Activated CD4-positive, alpha-beta T cell treated with anti-CD3 and anti-CD28 coated beads, Interleukin-2, amount 10 ng/mL, durations not matched to agents 24 days and 14 days (primary cell): ENCODE data around the gene TSSK2. TPM values are rescaled to one million over a fixed set of nuclear protein-coding genes. Genes with fewer than 3 reads are reported as not detected.

ENCODE experiments used
- DNase-seq: peaks from one replicate; pipeline ENCODE4 v3.0.0; 2022
- H3K27ac Mint-ChIP-seq: one replicate; pipeline ENCODE4 v1.8.0; 2022; ENCODE audit warnings: mild to moderate bottlenecking, mixed read lengths
- H3K27me3 Mint-ChIP-seq: one replicate; pipeline ENCODE4 v1.8.0; 2022; ENCODE audit warnings: mixed read lengths
- H3K36me3 Mint-ChIP-seq: one replicate; pipeline ENCODE4 v1.8.0; 2022; ENCODE audit warnings: low read depth, mild to moderate bottlenecking, mixed read lengths
- H3K4me1 Mint-ChIP-seq: one replicate; pipeline ENCODE4 v1.8.0; 2021; ENCODE audit warnings: mixed read lengths
- H3K4me3 Mint-ChIP-seq: one replicate; pipeline ENCODE4 v1.8.0; 2022; ENCODE audit warnings: mild to moderate bottlenecking, moderate library complexity, mixed read lengths
- H3K9me3 Mint-ChIP-seq: one replicate; pipeline ENCODE4 v1.8.0; 2021; ENCODE audit warnings: mixed read lengths
- intact Hi-C: fragments of 100-400 bp; cut with micrococcal nuclease; formaldehyde crosslinking; loops from one replicate; pipeline ENCODE4 v1.15.1; 2023
- total RNA-seq: library from RNA; stranded (reverse); gene quantifications from 2 replicates; pipeline ENCODE4 v1.2.3, GENCODE V29; 2022

The TSSK2 gene
- total RNA-seq, 1 donor from 2014 or later: not detected

DNA sequence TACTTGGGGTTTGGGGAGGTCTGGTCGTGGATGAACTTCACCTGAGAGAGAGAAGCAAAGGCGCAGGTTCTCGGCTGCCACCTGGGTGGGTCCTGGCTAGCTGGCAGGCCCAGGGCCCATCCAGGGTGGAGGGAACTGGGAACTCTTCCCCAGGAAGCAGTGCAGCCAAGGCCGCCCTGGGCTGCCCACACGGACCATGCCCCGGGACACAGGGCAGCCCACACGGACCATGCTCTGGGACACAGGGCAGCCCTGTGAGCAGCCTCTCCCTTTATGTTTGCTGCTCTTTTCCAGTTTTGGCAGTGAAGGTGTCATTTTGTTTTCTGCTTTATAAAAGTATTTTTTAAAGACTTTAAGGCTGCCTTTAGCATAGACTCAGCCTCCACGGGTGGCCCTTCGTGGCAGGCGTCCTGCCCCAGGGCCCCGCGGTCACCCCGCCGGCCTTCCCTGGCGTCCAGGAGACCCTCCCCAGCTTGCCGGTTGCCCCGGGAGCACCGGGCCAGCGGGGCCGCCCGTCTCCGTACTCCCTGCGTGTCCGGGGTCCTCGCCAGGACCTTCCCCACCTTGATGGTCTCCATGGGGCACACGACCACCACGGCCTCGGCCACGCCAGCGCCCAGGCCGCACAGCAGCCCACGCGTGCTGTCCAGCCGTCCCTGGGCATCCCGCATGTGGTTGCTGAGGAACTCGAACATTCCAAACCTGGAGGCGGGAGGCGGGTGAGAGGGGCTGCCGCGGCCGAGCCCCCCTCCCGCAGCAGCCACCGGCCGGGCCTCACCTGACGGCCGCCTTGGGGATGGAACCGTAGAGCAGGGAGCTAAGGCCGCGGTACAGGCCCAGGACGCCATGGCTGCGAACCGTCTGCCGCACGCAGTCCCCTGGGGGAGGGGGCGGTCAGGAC, 46.3 kb downstream of the TSSK2 start:
- intact Hi-C loops: loop anchor here (1.0 to 5.0 kb wide), 3 partner anchors 55 to 302 kb away; partner anchors contain the start of genes CDC45, DGCR2, HIRA and MRPL40
- peak; percentile 57 for DNase-seq
- peaks cover 33% of the 10 kb centered on the region for H3K4me1 Mint-ChIP-seq
- H3K4me3 Mint-ChIP-seq: peak overlapping the region; percentile 72
- H3K27ac Mint-ChIP-seq: no peak overlapping the region
- H3K36me3 Mint-ChIP-seq: peaks cover 7% of the 10 kb centered on the region
- H3K27me3 Mint-ChIP-seq: no peaks in the 10 kb centered on the region
- H3K9me3 Mint-ChIP-seq: no peaks in the 10 kb centered on the region

DNA sequence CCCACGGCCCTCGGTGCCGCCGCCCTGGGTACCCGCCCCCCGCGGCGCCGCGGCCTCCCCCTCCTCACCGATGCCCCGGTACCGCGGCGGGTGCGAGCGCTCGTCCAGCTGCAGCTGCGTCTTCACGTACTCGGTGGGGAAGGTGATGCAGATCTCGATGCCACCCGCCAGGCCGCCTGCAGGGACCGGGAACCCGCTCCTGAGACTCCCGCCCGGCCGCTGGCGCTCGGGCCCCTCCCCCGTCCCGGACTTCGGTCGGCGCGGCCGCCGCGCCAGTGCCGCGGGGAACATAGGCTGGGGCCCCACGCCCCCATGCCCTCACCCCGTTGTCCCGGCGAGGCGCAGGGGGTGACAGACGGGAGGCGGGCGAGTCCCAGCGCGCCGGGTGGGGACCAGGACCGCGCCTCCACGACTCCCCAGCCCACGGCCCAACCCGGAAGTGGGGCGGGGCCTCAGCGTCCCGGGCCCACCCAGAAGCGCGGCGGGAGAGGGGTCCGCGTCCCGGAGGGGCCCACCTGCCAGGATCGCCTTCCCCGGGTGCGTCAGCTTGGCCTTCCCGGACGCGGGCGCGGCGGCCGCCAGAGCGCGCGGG, 47.1 kb downstream of the TSSK2 start:
- peaks cover 5% of the 10 kb centered on the region for H3K36me3 Mint-ChIP-seq

DNA sequence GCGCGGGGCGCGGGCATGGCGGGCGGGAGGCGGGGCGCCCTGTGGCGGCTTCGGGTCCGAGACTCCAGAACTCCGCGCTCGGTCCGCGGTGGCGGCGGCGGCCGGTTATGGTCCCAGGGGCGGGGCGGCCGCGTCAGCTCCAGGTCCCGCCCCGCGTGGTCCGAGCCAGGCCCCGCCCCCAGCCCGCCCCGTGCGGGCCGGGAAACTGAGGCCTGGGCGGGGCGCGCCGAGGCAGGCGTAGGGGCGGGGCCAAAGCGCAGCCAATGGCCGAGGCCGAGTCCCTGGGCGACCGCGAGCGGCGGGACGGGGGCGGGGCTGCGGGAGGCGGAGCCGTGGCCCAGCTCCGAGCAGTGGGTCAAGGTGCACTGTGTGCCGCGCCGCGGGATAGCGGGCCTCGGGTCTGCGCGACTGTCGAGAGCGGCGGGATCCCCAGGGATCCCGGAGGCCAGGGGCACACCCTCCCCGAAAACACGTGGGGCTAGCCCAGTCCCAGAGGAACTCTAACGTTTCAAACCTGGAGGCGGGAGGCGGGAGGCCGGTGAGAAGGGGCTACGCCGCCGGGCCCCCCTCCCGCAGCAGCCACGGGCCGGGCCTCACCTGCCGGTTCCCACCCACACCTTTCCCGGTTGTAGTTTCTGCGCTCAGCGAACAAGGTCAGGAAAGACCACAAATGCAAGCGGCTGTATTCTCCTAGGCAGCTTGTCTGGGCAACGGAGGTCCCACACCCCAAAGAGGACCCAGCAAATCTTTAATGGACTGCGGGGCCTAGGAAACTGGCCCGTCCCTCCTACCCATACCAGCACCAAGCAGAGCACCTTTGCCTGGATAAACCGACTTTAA, 47.8 kb downstream of the TSSK2 start, which contains the start of gene SLC25A1:
Gene SLC25A1, minus strand, starts transcription at position 80 of the 840 bp plus-strand sequence. Its CDS starts 63 bp downstream, at position 17.
- peak; percentile 97 for DNase-seq
- no peaks in the 10 kb centered on the region for H3K27me3 Mint-ChIP-seq
- peak within 1 kb of the TSS; percentile 70 for H3K27ac Mint-ChIP-seq
- H3K36me3 Mint-ChIP-seq: peaks cover 1% of the 10 kb centered on the region
- peaks cover 23% of the 10 kb centered on the region for H3K4me1 Mint-ChIP-seq
- intact Hi-C loops: loop anchor here (1.0 to 5.0 kb wide), 6 partner anchors 35 to 300 kb away; partner anchors contain the start of genes CDC45, CLTCL1, DGCR2 and ESS2
- peak within 1 kb of the TSS; percentile 83 for H3K4me3 Mint-ChIP-seq
- H3K9me3 Mint-ChIP-seq: no peaks in the 10 kb centered on the region

More for the DNA sequence above, 47.1 kb downstream of the TSSK2 start:
- H3K27ac Mint-ChIP-seq: no peak overlapping the region
- no peaks in the 10 kb centered on the region for H3K9me3 Mint-ChIP-seq
- peak overlapping the region; percentile 72 for H3K4me3 Mint-ChIP-seq
- intact Hi-C loops: loop anchor here (1.0 to 5.0 kb wide), 3 partner anchors 56 to 301 kb away; partner anchors contain the start of genes CDC45, DGCR2, HIRA and MRPL40
- DNase-seq: peak; percentile 91
- H3K27me3 Mint-ChIP-seq: no peaks in the 10 kb centered on the region
- H3K4me1 Mint-ChIP-seq: peaks cover 28% of the 10 kb centered on the region

DNA sequence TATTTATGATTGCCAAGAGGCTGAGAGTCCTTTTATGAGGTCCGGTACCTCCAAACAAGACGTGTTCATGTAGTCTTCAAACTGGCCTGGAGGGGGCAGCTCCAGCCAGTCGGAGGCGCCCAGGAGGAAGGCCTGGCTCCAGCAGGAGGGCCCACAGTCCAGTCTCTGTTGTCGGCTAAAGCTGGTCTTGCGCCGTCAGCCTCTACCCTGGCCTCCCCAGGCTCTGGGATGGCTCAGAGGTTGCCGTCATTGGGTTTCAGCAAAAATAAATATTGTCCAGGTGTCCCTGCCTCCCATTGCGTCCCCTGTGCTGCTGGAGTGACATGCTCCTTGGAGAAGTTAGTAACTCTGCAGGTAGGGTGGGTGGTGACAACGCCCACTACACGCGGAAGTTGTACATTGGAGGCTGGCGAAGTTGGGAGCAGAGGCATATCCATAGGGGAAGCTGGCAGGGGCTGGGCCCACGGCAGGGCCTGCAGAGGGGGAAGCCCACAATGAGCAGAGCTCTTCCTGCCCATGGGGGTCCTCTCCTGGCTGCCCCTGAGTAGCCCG, 48.5 kb downstream of the TSSK2 start:
- Mint-ChIP-seq H3K27me3 (no peaks in the 10 kb centered on the region), H3K4me1 (peaks cover 23% of the 10 kb centered on the region), H3K27ac (peak overlapping the region; percentile 70), H3K9me3 (no peaks in the 10 kb centered on the region), H3K36me3 (peaks cover 1% of the 10 kb centered on the region), H3K4me3 (peak overlapping the region; percentile 83)
- DNase-seq: peak; percentile 85
- intact Hi-C loops: loop anchor here (1.0 to 5.0 kb wide), 4 partner anchors 35 to 269 kb away; partner anchors contain the start of genes CLTCL1, ESS2, HIRA and MRPL40

DNA sequence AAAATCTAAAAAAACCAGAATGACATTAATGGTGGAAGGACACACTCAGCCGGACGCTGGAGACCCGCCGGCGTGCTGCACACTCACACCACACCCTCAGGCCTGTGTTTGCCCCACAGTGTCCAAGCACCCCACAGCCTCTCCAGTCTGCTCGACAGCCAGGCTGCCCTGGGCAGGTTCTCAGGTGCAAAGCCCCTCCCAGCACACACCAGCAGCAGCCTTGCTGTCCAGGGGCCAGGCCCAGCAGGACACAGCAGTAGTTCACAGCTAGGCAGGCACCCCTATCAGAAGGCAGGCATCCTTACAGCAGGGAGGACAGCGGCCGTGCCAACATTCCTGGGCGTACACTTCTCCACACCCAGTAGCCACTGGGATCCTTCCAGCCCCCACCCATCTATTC, 49.1 kb downstream of the TSSK2 start:
- no peak overlapping the region for H3K27ac Mint-ChIP-seq
- DNase-seq: no peak

DNA sequence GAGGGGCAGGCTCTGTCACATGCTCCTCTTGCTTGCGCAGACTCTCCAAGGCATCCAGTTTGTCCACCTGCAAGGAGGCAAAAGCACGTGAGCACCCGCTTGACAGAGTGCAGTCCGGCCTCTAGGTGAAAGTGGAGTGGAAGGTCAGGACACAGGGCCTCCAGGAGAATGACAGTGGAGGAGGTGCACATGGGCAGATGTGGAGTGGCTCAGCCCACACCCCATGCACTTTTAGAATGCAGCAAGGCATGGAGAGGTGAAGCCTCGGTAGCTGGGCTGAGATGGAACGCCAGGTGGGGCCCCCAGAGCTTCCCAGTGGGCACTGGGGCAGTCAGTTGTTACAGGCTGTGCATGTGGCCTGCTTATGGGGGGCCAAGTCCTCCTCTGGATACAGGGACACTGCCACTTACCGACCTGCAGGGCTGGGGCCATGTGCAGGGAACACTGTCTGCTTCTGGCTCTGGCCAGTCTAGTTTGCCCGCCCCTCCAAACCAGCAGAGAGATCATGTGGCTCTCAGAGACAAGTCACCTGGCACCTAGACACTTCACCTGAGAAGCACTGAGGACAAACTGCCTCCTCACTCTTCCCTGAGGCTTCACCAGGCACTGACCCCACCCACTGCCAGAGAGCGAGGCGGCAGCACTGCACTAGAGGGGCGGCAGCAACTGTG, 49.8 kb downstream of the TSSK2 start:
- H3K36me3 Mint-ChIP-seq: peaks cover 1% of the 10 kb centered on the region
- H3K4me1 Mint-ChIP-seq: peaks cover 21% of the 10 kb centered on the region
- H3K9me3 Mint-ChIP-seq: no peaks in the 10 kb centered on the region
- H3K27me3 Mint-ChIP-seq: no peaks in the 10 kb centered on the region
- DNase-seq: no peak
- no peak overlapping the region for H3K27ac Mint-ChIP-seq
- no peak overlapping the region for H3K4me3 Mint-ChIP-seq
- intact Hi-C loops: no loop called here

More for the DNA sequence above, 49.1 kb downstream of the TSSK2 start:
- no peak overlapping the region for H3K4me3 Mint-ChIP-seq
- H3K36me3 Mint-ChIP-seq: peaks cover 1% of the 10 kb centered on the region
- H3K4me1 Mint-ChIP-seq: peaks cover 23% of the 10 kb centered on the region
- H3K9me3 Mint-ChIP-seq: no peaks in the 10 kb centered on the region
- no peaks in the 10 kb centered on the region for H3K27me3 Mint-ChIP-seq
- intact Hi-C loops: no loop called here

DNA sequence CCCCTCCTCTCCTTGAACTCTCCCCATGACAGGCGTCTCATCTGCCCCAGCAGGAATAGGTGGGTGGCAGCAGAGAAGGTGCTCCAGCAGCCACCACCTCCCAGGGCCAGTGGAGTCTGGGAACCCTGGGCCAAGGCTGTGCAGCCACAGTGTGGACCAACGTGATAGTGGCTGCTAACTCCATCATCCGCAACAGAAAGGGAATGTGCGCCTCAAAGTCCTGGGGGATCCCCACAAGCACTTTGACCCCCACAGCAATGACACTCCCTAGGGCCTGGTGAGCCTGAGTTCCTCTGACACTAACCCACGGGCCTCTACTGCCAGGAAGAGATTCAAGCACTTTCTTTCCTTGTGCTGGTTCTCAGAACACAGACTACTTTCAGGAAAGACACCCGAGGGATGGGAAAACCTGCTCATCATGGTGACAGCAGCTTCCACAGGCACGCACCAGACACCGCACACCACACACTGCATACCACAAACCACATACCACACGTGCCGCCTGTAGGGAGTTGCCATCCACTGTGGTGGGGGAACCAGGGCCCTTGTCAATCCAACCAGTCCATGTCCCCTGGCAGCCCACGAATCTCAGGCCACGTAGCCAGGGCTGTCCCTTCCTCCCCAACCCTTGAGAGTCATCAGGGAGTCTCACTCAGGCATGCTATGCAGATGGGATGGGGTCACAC, 50.8 kb downstream of the TSSK2 start:
- no peak overlapping the region for H3K4me3 Mint-ChIP-seq

More for the DNA sequence above, 50.8 kb downstream of the TSSK2 start:
- DNase-seq: peak; percentile 68
- no peaks in the 10 kb centered on the region for H3K36me3 Mint-ChIP-seq
- intact Hi-C loops: no loop called here
- H3K4me1 Mint-ChIP-seq: peaks cover 16% of the 10 kb centered on the region
- no peaks in the 10 kb centered on the region for H3K27me3 Mint-ChIP-seq
- no peaks in the 10 kb centered on the region for H3K9me3 Mint-ChIP-seq
- H3K27ac Mint-ChIP-seq: no peak overlapping the region

Other genes starting within 250 kb of the TSSK2 start
- gene DGCR6, start 225.0 kb upstream of the TSSK2 start, total RNA-seq: 1.3 and 1.5 TPM in 2 replicates
- gene PRODH, start 195.0 kb upstream of the TSSK2 start, total RNA-seq: 0.83 and 0.98 TPM in 2 replicates
- gene DGCR2, start 8.9 kb upstream of the TSSK2 start, total RNA-seq: 23.8 and 25.5 TPM in 2 replicates
- gene ESS2, start 13.3 kb downstream of the TSSK2 start, total RNA-seq: 17.6 and 19.1 TPM in 2 replicates
- gene GSC2, start 19.0 kb downstream of the TSSK2 start, total RNA-seq: not detected in 2 replicates
- 39.4 and 41.2 TPM in 2 replicates for gene SLC25A1, start 47.4 kb downstream of the TSSK2 start, total RNA-seq
- gene CLTCL1, start 160.4 kb downstream of the TSSK2 start, total RNA-seq: 0.43 and 1.3 TPM in 2 replicates